Activated CD8-positive, alpha-beta memory T cell treated with anti-CD3 and anti-CD28 coated beads, Interleukin-2, amount 50 U/mL, for 1 hour (primary cell): Measurements from ENCODE around the gene TTL.
A peak's percentile ranks its signal among the peaks of the same experiment; 100 is the strongest.
"Not testable (repeated sequence)": the region's sequence is repeated elsewhere in the genome, so short reads cannot be mapped to it uniquely, and the experiment has no call there.

Source experiments
- DNase-seq: peaks from one replicate; pipeline ENCODE4 v3.0.0-alpha.2; 2020; ENCODE audit errors: extremely low read depth

The TTL gene

GRCh38 chr2:112474844-112475486 lies 7.0 kb upstream of the TTL start:
- DNase-seq: no peak

- DNase-seq: no peak
These were observed 5.5 kb upstream of the TTL start for GRCh38 chr2:112476434-112476833.

- no peak for DNase-seq
These were observed 1.4 kb upstream of the TTL start for GRCh38 chr2:112480530-112481049.

- DNase-seq: peak; percentile 45
These were observed 867 bp upstream of the TTL start for GRCh38 chr2:112481050-112481527.

- DNase-seq: no peak
These were observed 519 bp downstream of the TTL start for GRCh38 chr2:112482309-112483041.

GRCh38 chr2:112483042-112483473 lies 1.1 kb downstream of the TTL start:
- DNase-seq: no peak

GRCh38 chr2:112483831-112484230 lies 1.9 kb downstream of the TTL start:
- DNase-seq: no peak

- no peak for DNase-seq
These were observed 3.9 kb downstream of the TTL start for GRCh38 chr2:112485849-112486248.

GRCh38 chr2:112486895-112487294 lies 4.9 kb downstream of the TTL start:
- DNase-seq: no peak

- no peak for DNase-seq
These were observed 5.5 kb downstream of the TTL start for GRCh38 chr2:112487444-112487961.

GRCh38 chr2:112488201-112488600 lies 6.2 kb downstream of the TTL start:
- DNase-seq: no peak

- DNase-seq: no peak
These were observed 10.0 kb downstream of the TTL start for GRCh38 chr2:112491946-112492345.

- no peak for DNase-seq
These were observed 11.1 kb downstream of the TTL start for GRCh38 chr2:112493048-112493447.

GRCh38 chr2:112493858-112494648 lies 12.1 kb downstream of the TTL start:
- DNase-seq: no peak

GRCh38 chr2:112494828-112495227 lies 12.9 kb downstream of the TTL start:
- no peak for DNase-seq

- DNase-seq: not testable (repeated sequence)
These were observed 13.9 kb downstream of the TTL start for GRCh38 chr2:112495878-112496277.

GRCh38 chr2:112500850-112501484 lies 19.0 kb downstream of the TTL start:
- not testable (repeated sequence) for DNase-seq

GRCh38 chr2:112509239-112509998 lies 27.5 kb downstream of the TTL start:
- not testable (repeated sequence) for DNase-seq

- DNase-seq: no peak
These were observed 34.8 kb downstream of the TTL start for GRCh38 chr2:112516801-112517200.

GRCh38 chr2:112518807-112519206 lies 36.9 kb downstream of the TTL start:
- DNase-seq: no peak

- no peak for DNase-seq
These were observed 37.5 kb downstream of the TTL start for GRCh38 chr2:112519506-112519905.
